Psoas muscle (tissue), 8 donors: Measurements from ENCODE around the gene MZB1. TPM values are rescaled to one million over a fixed set of nuclear protein-coding genes. Genes with fewer than 3 reads are reported as not detected.

Experiments
- ATAC-seq, 4 donors: fragments of 200-7000 bp; cut with Tn5 transposase; one replicate each; pipeline ENCODE4 v1.9.1; 2020; ENCODE audit warnings: moderate library complexity in 3 of 4, mild to moderate bottlenecking in 2 of 4
- DNase-seq, 2 donors: peaks; one replicate each; pipeline ENCODE4 v3.0.0-alpha.2; 2020
- H3K27ac ChIP-seq: fragments of 200-600 bp; one replicate; pipeline ENCODE4 v1.8.0; 2022
- H3K27me3 ChIP-seq, 3 donors: fragments of 200-600 bp in 1 of 3; one replicate each; pipeline versions ENCODE4 v1.6.1 to v1.8.0; 2013 to 2022; ENCODE audit warnings: low read length in 2 of 3, mild to moderate bottlenecking in 2 of 3, moderate library complexity in 1 of 3; ENCODE audit not compliant: insufficient read depth in 3 of 3
- H3K36me3 ChIP-seq, 2 donors: fragments of 200-600 bp in 1 of 2; one replicate each; pipeline versions ENCODE4 v1.6.1 to v1.8.0; 2013 to 2022; ENCODE audit warnings: low read depth in 1 of 2, mild to moderate bottlenecking in 1 of 2, moderate library complexity in 1 of 2; ENCODE audit not compliant: insufficient read depth in 1 of 2
- H3K4me1 ChIP-seq: fragments of 200-600 bp; one replicate; pipeline ENCODE4 v1.8.0; 2022
- H3K4me3 ChIP-seq: fragments of 200-600 bp; one replicate; pipeline ENCODE4 v1.8.0; 2022; ENCODE audit warnings: mild to moderate bottlenecking
- H3K9me3 ChIP-seq: fragments of 200-600 bp; one replicate; pipeline ENCODE4 v1.8.0; 2022
- CTCF ChIP-seq: fragments of 200-600 bp; IDR thresholded peaks from one replicate; pipeline ENCODE4 v1.8.0; 2022; ENCODE audit warnings: antibody characterized with exemption
- WGBS, 3 donors: extraction: QIAGEN DNeasy Blood & Tissue Kit; methylation state at CpG; one replicate each; pipeline versions ENCODE4 v1.1.6 to v1.1.7; 2013; 5-methylcytosine and 5-hydroxymethylcytosine counted together
- intact Hi-C, 2 donors: fragments of 100-400 bp; cut with DNase I; formaldehyde crosslinking; loops; one replicate each; pipeline versions ENCODE4 v1.11.0 to v1.14.2; 2022
- polyA plus RNA-seq, 3 donors: library from polyadenylated mRNA; stranded (reverse); fragments of 200-250 nt; gene quantifications; one replicate each; pipeline ENCODE4 v1.2.3, GENCODE V29; 2013
- total RNA-seq, 4 donors: library from RNA; stranded (reverse); fragmentation: NEBNext Ultra II Directional in 2 of 4; extraction: Animal tissue kit (Norgen Biotek cat#: 25700) in 2 of 4; gene quantifications; one replicate each; pipeline versions ENCODE4 v1.2.1 to v1.2.4, GENCODE V29; 2021 to 2023
- donor health status: healthy with polysubstance abuse.
- donor health status: DM: no; HTN: no; CAD: no; lungs with moderate emphysema.
- donor health status: Bipolar disorder and iron deficiency.
- donor health status: healthy.
- donor health status: DM: yes; HTN: yes; CAD: no.
- donor health status: DM: no; HTN: no; CAD: no.
- donor health status: DM: no; HTN: no; CAD: no.
- donor health status: DM: yes; HTN: yes; CAD: no.

The MZB1 gene
- total and polyA plus RNA-seq, 7 donors = 0.03 to 1.2 (median 0.57) TPM

GRCh38 chr5:139340051-139340450 lies 49.7 kb downstream of the MZB1 start:
- no peak overlapping the region for H3K4me3 ChIP-seq
- H3K9me3 ChIP-seq = no peaks in the 10 kb centered on the region
- TF ChIP-seq CTCF = no peak
- intact Hi-C loops = loop anchor here (5.0 kb wide), 3 partner anchors 38 to 52 kb away; partner anchors contain the start of gene MZB1 (in 1 of the 2)
- peaks cover 25% of the 10 kb centered on the region for H3K4me1 ChIP-seq
- no peak overlapping the region for H3K27ac ChIP-seq
- no peaks in the 10 kb centered on the region for H3K27me3 ChIP-seq
- 84 to 95% (median 84%) methylated on average over 2 of the region's 2 CpGs for WGBS, 3 donors
- no peaks in the 10 kb centered on the region for H3K36me3 ChIP-seq
- DNase-seq = no peak
- no peak for ATAC-seq

Other genes with a start within 250 kb of the MZB1 start
- 10 to 100 TPM; 37.3 to 52.9 (median 39.4) TPM for gene SIL1, start 191.5 kb downstream of the MZB1 start, total RNA-seq
- gene SIL1, start 191.5 kb downstream of the MZB1 start, polyA plus RNA-seq = 10 to 100 TPM; 27.1 to 50.3 (median 47.8) TPM
- 100 to 1,000 TPM in 3 of 4 donors, 10 to 100 TPM in 1; 96.5 to 153 (median 134) TPM for gene MATR3, start 96.2 kb downstream of the MZB1 start, total RNA-seq
- 100 to 1,000 TPM in 1 of 3 donors, 10 to 100 TPM in 2; 92.4 to 110 (median 97.1) TPM for gene MATR3, start 96.2 kb downstream of the MZB1 start, polyA plus RNA-seq
- gene PAIP2, start 48.1 kb downstream of the MZB1 start, total RNA-seq = 100 to 1,000 TPM; 111 to 144 (median 116) TPM
- gene PAIP2, start 48.1 kb downstream of the MZB1 start, polyA plus RNA-seq = 100 to 1,000 TPM; 113 to 252 (median 143) TPM
- not detected for gene SLC23A1, start 6.6 kb downstream of the MZB1 start, total RNA-seq
- gene SLC23A1, start 6.6 kb downstream of the MZB1 start, polyA plus RNA-seq = under 1 TPM in 1 of 3 donors, not detected in 2; 0.03 TPM
- 10 to 100 TPM; 42.3 to 86.7 (median 67.9) TPM for gene PROB1, start 5.2 kb upstream of the MZB1 start, total RNA-seq
- gene PROB1, start 5.2 kb upstream of the MZB1 start, polyA plus RNA-seq = 10 to 100 TPM; 15.2 to 31.3 (median 30.1) TPM
- 10 to 100 TPM in 2 of 4 donors, 1 to 10 TPM in 2; 6.7 to 14.6 (median 10.6) TPM for gene SPATA24, start 14.2 kb upstream of the MZB1 start, total RNA-seq
- gene SPATA24, start 14.2 kb upstream of the MZB1 start, polyA plus RNA-seq = 10 to 100 TPM; 11.2 to 18.8 (median 18.3) TPM
- gene DNAJC18, start 49.6 kb upstream of the MZB1 start, total RNA-seq = 10 to 100 TPM in 2 of 4 donors, 1 to 10 TPM in 2; 9.0 to 10.7 (median 10.2) TPM
- 10 to 100 TPM in 2 of 3 donors, 1 to 10 TPM in 1; 2.6 to 14.5 (median 13.7) TPM for gene DNAJC18, start 49.6 kb upstream of the MZB1 start, polyA plus RNA-seq
- gene ECSCR, start 72.8 kb upstream of the MZB1 start, total RNA-seq = 10 to 100 TPM in 3 of 4 donors, 1 to 10 TPM in 1; 7.9 to 16.2 (median 12.3) TPM
- 10 to 100 TPM in 2 of 3 donors, 1 to 10 TPM in 1; 7.6 to 25.4 (median 23.0) TPM for gene ECSCR, start 72.8 kb upstream of the MZB1 start, polyA plus RNA-seq
- not detected for gene SMIM33, start 81.1 kb upstream of the MZB1 start, total RNA-seq
- not detected for gene SMIM33, start 81.1 kb upstream of the MZB1 start, polyA plus RNA-seq
- gene STING1, start 92.8 kb upstream of the MZB1 start, total RNA-seq = 10 to 100 TPM in 1 of 4 donors, 1 to 10 TPM in 3; 7.1 to 13.2 (median 8.4) TPM
- 1 to 10 TPM; 4.4 to 6.3 (median 4.8) TPM for gene STING1, start 92.8 kb upstream of the MZB1 start, polyA plus RNA-seq
- gene UBE2D2, start 171.4 kb upstream of the MZB1 start, total RNA-seq = 100 to 1,000 TPM; 156 to 175 (median 164) TPM
- gene UBE2D2, start 171.4 kb upstream of the MZB1 start, polyA plus RNA-seq = 100 to 1,000 TPM; 107 to 243 (median 126) TPM